HL-60 (cell line): ENCODE data around the gene INTS4.

Experiments
- CTCF ChIP-seq: IDR thresholded peaks from one replicate; pipeline ENCODE4 v1.5.1; 2011; ENCODE audit warnings: low read length, control low read depth, inconsistent platforms; ENCODE audit not compliant: insufficient read depth
- GABPA ChIP-seq: IDR thresholded peaks from 2 replicates; pipeline ENCODE4 v1.6.1; 2012; ENCODE audit warnings: low read depth

- TF ChIP-seq GABPA: no peak
- no peak for TF ChIP-seq CTCF
Measured at GRCh38 chr11:77993902-77994301, 566 bp downstream of the INTS4 start.
